ENCODE data around the gene IMPDH1.

DNA sequence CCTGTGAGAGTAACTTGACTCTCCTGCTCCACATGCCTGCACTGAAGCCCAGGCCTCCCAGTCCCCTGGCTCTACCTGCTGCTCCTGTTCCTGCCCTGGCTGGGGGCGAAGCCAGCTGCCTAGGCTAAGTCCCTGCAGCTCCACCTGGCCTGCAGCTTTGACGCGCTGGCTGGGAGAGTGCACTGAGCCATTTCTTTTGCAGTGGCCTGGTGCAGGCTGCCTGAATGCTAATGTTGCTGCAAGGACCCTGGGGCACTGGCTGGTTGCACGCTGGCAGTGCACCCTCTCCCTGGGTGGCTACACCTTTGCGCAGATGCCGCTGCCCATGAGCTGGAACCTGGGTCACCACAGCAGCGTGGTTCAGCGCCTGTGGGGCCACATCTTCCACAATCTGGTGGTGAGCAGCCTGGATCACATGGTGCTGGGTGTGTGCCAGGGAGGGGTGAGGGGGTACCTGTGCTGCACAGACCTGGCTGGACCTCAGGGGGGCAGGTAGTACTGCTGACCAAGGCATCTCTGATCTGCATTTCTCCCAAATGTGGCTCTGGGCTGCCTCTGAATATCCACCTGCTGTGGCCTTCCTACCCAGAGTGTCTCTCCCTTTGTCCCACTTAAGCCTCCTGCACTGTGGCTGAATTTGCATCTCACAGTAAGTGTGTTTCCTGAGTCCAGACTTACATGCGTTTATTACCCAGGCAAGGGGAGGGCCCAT is 20.0 kb downstream of the IMPDH1 start:
- TF ChIP-seq CTCF (IDR thresholded peaks at IDR 0.05): no peak
- no peak for TF ChIP-seq POLR2AphosphoS5 (IDR thresholded peaks at IDR 0.05)
- TF ChIP-seq POLR2A (IDR thresholded peaks at IDR 0.05): no peak
